ENCODE data around the gene PCCA.

Gene PCCA

DNA sequence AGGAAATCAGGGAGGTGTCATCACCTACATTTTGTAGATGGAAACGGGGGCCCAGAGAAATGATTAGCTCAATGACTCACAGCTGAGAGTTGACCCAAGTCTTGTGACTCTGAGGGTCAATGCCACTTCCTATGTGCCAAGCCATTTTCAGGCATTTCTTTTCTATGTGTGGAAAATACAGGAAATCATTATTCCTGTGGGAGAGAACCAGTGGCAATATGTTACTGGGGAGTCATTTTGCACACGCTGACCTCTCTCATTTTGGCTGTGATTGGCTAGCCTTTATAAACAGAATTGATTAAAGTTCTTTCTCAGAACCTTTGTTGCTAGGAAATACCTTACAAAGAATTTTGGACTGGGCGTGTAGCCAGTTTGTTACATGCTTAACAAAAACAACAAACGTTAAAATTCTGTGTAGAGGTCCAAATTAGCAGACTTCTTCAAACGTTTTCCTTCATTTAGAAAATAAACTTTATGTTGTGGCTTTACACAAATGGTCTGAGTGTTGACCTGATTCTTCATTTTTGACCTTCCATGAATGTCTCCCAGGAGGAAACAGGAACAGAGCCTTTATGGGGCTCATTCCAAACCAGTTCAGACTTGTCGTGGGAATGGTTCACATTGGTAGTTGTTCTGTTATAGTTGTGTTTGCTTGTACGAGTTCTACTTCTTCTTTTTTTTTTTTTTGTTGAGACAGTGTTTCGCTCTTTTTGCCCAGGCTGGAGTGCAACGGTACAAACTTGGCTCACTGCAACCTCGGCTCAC lies 11.4 kb downstream of the PCCA start:
- Histone ChIP-seq H3K27ac (no peak overlapping the region), H3K36me3 (peaks cover 35% of the 10 kb centered on the region), H3K27me3 (ENCODE audit: insufficient read depth, low read depth, severe bottlenecking) (no peaks in the 10 kb centered on the region), H3K4me3 (ENCODE audit: low read depth, low read length) (no peak overlapping the region), H3K9me3 (ENCODE audit: severe bottlenecking) (no peaks in the 10 kb centered on the region)
- TF ChIP-seq, protein P1, sequence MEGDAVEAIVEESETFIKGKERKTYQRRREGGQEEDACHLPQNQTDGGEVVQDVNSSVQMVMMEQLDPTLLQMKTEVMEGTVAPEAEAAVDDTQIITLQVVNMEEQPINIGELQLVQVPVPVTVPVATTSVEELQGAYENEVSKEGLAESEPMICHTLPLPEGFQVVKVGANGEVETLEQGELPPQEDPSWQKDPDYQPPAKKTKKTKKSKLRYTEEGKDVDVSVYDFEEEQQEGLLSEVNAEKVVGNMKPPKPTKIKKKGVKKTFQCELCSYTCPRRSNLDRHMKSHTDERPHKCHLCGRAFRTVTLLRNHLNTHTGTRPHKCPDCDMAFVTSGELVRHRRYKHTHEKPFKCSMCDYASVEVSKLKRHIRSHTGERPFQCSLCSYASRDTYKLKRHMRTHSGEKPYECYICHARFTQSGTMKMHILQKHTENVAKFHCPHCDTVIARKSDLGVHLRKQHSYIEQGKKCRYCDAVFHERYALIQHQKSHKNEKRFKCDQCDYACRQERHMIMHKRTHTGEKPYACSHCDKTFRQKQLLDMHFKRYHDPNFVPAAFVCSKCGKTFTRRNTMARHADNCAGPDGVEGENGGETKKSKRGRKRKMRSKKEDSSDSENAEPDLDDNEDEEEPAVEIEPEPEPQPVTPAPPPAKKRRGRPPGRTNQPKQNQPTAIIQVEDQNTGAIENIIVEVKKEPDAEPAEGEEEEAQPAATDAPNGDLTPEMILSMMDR (IDR thresholded peaks at IDR 0.05; ENCODE audit: low read depth, low read length), result no peak
- no peak for DNase-seq

DNA sequence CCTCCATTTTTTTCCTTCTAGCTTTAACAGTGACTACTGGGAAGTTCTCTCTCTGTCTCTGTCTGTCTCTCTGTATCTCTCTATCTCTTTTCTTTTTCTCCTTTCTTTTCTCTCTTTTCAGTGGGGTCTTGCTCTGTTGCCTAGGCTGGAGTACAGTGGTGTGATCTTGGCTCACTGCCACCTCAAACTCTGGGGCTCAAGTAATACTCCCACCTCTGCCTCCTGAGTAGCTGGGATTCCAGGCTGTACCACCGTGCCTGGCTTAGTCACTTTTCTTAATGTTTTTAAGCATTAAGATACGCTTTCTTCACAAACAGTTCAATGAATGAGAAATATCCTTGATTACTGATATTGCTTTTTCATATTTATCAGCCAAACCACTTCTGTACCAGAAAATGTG lies 13.1 kb downstream of the PCCA start:
- Histone ChIP-seq H3K4me3 (ENCODE audit: low read depth, low read length) (no peak overlapping the region), H3K9me3 (ENCODE audit: severe bottlenecking) (no peaks in the 10 kb centered on the region), H3K27ac (no peak overlapping the region), H3K36me3 (peaks cover 34% of the 10 kb centered on the region), H3K27me3 (ENCODE audit: insufficient read depth, low read depth, severe bottlenecking) (no peaks in the 10 kb centered on the region)
- TF ChIP-seq, protein P1 (IDR thresholded peaks at IDR 0.05; ENCODE audit: low read depth, low read length), result no peak
- no peak for DNase-seq

DNA sequence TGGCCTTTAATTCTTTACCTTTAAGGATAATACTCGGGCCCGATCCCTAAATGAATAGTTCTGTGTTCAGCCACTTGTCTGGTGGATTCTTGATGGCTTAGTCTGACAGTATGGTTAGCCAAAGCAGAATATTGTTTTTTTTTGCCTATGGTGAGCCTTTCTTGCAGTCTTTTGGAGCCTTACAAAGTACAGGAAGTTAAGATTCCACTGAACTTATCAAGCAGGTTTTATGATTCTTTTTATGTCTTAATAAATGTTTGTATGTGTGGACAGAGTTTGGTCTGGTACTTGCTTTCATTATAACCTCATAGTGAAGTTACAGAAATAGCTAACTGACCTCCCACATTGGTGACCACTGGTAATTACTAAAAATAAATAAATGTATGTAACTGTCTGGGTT lies 17.1 kb downstream of the PCCA start:
- Histone ChIP-seq H3K36me3 (peaks cover 31% of the 10 kb centered on the region), H3K27me3 (ENCODE audit: insufficient read depth, low read depth, severe bottlenecking) (no peaks in the 10 kb centered on the region), H3K9me3 (ENCODE audit: severe bottlenecking) (no peaks in the 10 kb centered on the region), H3K4me3 (ENCODE audit: low read depth, low read length) (no peak overlapping the region), H3K27ac (no peak overlapping the region)
- DNase-seq, result no peak
- TF ChIP-seq, protein P1 (IDR thresholded peaks at IDR 0.05; ENCODE audit: low read depth, low read length), result no peak

DNA sequence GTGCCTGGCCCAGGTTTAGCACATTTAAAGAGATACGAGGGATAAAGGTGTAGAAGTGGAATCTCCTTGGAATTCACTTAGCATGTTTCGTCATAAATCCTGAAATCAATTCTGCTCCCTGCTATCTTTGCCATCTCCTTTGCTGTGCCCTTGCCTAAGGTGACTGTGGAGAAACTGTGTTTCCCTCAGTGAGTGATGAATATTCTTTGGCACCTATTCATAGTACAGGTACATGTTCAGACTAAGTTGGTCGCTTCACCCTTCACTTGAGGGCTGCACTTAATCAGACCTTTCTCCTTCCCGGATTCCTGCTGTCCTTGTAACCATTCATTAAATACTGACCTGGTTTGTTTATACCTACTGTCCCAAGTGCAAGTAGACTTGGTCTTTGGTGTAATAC lies 17.8 kb downstream of the PCCA start:
- Histone ChIP-seq H3K27me3 (ENCODE audit: insufficient read depth, low read depth, severe bottlenecking) (no peaks in the 10 kb centered on the region), H3K4me3 (ENCODE audit: low read depth, low read length) (no peak overlapping the region), H3K27ac (no peak overlapping the region), H3K9me3 (ENCODE audit: severe bottlenecking) (no peaks in the 10 kb centered on the region), H3K36me3 (peaks cover 31% of the 10 kb centered on the region)
- no peak for DNase-seq
- TF ChIP-seq, protein P1 (IDR thresholded peaks at IDR 0.05; ENCODE audit: low read depth, low read length), result no peak

DNA sequence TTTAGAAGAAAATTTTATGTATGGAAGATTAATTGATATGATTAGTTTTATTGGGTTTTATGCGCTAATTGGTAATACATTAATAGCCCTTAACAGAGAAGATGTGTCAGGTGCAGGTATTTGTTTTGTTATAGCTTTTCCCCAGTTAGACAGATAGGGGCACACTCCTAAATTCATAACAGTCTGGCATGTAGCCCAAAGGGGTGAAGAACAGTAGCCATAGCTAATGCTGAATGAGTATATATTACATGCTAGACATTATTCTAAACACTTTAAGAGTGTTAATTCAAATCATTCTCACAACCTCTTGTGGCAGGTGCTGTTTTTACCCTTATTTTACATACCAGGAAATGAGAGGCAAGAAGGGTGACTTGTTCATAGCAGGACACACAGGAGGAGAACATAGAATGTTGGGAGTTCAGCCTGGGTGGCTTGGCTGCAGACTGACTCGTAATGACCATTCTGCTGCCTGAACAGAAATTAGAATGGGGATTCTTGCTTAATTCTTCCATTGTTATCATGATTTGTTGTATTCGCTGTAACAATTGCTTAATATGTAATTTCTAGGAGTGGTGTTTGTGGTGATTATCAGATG lies 20.1 kb downstream of the PCCA start:
- H3K9me3 ChIP-seq (ENCODE audit: severe bottlenecking), result no peaks in the 10 kb centered on the region
- TF ChIP-seq, protein P1 (IDR thresholded peaks at IDR 0.05; ENCODE audit: low read depth, low read length), result no peak
- no peak overlapping the region for H3K4me3 ChIP-seq (ENCODE audit: low read depth, low read length)
- DNase-seq, result no peak
- H3K27ac ChIP-seq, result no peak overlapping the region
- no peaks in the 10 kb centered on the region for H3K27me3 ChIP-seq (ENCODE audit: insufficient read depth, low read depth, severe bottlenecking)
- peaks cover 37% of the 10 kb centered on the region for H3K36me3 ChIP-seq
